ENCODE data around the gene CNTN4.

DNA sequence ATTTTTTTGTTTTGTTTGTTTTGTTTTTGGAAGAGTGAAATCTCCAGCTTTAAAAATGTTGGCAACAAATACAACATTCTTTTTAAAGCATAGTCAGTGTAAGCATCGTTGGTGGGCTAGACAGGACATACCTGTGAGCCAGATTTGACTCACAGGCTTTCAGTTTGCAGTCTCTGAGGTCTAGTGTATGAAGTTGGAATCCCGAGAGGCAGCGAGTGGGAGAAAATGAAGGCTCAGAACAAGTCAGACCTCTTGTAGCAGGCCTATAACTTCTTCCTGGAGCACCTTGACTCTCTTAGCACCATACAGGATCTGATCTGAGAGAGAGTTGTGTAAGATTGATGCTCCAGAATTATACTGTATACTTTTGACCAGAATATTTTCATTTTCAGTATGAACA is 60.2 kb downstream of the CNTN4 start:
- TF ChIP-seq, protein P1, sequence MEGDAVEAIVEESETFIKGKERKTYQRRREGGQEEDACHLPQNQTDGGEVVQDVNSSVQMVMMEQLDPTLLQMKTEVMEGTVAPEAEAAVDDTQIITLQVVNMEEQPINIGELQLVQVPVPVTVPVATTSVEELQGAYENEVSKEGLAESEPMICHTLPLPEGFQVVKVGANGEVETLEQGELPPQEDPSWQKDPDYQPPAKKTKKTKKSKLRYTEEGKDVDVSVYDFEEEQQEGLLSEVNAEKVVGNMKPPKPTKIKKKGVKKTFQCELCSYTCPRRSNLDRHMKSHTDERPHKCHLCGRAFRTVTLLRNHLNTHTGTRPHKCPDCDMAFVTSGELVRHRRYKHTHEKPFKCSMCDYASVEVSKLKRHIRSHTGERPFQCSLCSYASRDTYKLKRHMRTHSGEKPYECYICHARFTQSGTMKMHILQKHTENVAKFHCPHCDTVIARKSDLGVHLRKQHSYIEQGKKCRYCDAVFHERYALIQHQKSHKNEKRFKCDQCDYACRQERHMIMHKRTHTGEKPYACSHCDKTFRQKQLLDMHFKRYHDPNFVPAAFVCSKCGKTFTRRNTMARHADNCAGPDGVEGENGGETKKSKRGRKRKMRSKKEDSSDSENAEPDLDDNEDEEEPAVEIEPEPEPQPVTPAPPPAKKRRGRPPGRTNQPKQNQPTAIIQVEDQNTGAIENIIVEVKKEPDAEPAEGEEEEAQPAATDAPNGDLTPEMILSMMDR (IDR thresholded peaks at IDR 0.05; ENCODE audit: insufficient read depth, low read length), result no peak
- TF ChIP-seq POLR2AphosphoS5 (IDR thresholded peaks at IDR 0.05; ENCODE audit: low read depth), result no peak
